ENCODE measurements around the gene CSAD.
"Not testable (repeated sequence)": the region's sequence is repeated elsewhere in the genome, so short reads cannot be mapped to it uniquely, and the experiment has no call there.

CSAD gene

GRCh38 chr12:53178803-53179202 lies 1.9 kb downstream of the CSAD start:
- DNase-seq (ENCODE audit: low spot score) = not testable (repeated sequence)

DNA sequence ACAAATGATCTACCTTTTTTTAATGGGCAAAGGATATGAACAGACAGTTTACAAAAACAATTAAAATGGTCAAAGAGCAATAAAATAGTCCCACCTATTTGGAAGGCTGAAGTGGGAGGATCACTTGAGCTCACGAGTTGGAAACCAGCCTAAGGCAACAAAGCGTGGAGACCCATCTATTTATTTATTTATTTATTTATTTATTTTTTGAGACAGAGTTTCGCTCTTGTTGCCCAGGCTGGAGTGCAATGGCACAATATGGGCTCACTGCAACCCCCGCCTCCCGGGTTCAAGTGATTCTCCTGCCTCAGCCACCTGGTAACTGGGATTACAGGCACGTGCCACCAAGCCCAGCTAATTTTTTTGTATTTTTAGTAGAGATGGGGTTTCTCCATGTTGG lies 3.3 kb downstream of the CSAD start:
- not testable (repeated sequence) for DNase-seq (ENCODE audit: low spot score)

DNA sequence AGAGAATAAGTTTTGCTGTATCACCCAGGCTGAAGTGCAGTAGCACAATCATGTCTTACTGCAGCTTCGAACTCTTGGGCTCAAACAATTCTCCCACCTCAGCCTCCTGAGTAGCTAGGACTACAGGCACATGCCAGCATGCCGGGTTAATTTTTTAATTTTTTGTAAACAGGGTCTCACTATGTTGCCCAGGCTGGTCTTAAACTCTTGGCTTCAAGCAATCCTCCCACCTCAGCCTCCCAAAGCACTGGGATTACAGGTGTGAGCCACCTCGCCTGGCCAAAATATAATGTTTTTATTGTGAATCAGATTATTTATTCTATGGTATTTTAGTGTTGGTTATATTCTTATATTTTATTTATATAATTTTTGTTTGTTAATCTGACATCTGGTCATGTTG lies 4.0 kb downstream of the CSAD start:
- no peak for DNase-seq (ENCODE audit: low spot score)

DNA sequence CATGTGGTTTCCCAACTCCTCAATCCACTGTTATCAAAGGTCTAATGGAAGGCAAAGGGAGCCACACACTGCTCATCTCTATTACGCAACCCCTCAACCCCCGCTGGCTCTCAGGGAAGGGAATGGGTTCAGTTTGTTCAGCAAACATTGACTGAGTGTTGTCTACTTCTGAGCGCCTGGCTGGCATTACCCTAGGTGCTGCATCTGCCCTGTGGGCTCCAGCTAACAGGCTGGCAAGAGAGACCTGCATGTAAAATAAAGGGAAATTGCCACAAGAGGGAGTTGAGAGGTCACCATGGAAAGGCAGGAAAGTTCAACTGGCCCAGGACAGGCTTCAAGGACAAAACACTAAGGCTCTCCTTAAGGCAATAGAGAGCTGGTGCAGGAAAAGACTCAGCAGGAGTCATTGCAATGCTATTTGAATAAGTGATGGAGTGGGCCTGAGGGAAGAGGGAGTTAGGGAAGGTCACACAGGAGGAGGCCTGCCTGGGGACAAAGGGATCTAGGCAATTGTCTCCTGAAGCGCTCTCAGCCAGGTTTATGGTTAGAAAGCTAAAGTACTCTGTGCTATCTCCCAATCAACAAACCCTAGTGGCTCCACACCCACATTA lies 5.7 kb downstream of the CSAD start:
- DNase-seq (ENCODE audit: low spot score) = no peak

DNA sequence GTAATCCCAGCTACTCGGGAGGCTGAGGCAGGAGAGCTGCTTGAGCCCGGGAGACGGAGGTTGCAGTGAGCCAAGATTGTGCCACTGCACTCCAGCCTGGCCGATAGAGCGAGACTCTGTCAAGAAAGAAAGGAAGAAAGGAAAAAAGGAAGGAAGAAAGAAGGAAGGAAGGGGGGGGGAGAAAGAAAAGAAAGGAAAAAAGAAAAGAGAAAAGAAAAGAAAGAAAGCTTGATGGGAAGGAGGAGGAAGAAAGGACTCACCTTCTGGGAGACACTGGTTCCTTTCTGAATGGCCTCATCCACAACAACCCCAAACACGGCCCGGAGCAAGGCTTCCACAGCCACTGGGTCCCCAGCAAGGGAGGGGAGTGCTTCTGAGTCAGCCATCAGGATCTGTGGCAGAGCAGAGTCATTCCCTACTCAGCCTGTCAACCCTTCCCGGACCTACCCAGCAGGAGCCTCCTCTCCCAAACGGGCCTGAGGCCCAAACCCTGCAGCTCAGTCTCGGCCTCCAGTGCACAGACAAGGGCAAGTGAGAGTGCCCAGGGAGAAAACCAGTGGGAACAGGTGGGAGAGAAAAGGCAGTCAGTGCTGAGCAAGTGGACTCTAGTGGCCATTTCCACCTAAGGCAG lies 7.5 kb downstream of the CSAD start:
- DNase-seq (ENCODE audit: low spot score) = no peak

GRCh38 chr12:53172352-53172751 lies 8.4 kb downstream of the CSAD start:
- no peak for DNase-seq (ENCODE audit: low spot score)

DNA sequence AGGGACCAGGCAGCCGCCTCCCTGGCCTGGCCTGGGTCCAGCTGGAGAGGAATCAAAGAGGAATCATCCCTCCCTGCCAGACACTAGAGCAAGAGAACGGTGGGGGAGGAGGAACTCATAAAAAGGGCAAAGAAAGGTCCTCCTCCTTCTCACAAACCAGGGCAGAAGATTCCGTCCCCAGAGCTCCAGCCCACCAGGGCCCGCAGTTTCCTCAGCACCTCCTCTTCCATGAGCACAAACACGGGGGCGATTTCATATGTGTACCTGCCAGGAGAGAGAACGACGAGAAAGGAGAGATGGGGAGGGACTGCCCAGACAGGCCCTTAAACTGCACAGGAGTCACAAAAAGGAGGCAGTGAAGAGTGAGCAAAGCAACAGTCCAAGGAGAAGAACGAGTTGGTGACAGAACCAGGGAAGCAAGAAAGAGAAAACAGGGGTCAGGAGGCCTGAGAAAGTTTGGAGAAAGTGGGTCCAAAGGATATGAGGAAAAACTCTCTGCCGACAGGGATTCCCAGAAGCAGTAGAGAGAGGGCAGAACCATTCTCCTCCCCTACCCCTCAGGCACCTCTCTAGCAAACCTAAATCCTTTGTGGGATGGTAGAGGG lies 8.9 kb downstream of the CSAD start:
- DNase-seq (ENCODE audit: low spot score) = no peak

GRCh38 chr12:53170876-53171724 lies 9.6 kb downstream of the CSAD start:
- DNase-seq (ENCODE audit: low spot score) = no peak

DNA sequence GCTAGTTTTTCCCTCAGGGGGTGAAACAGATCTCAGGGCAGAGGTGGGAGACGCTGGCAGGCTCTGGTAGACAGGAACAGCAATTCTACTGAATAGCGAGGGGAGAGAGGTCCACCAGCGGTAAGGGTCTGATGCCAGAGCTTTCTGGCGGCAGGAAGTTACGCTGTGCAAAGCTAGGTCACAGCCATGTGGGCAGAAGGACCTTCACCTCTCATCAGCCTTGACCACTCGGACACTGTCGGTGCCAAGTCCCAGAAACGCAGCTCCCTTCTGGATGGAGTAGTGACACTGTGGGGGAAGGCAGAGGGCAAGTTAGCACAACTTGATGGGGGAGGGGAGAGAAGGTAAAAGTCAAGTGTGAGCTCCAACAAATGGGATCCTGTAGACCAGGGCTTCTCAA lies 10.5 kb downstream of the CSAD start:
- no peak for DNase-seq (ENCODE audit: low spot score)

- DNase-seq (ENCODE audit: low spot score) = no peak
These were observed 11.1 kb downstream of the CSAD start for GRCh38 chr12:53169644-53170043.

- DNase-seq (ENCODE audit: low spot score) = no peak
These were observed 13.9 kb downstream of the CSAD start for GRCh38 chr12:53166837-53167236.

DNA sequence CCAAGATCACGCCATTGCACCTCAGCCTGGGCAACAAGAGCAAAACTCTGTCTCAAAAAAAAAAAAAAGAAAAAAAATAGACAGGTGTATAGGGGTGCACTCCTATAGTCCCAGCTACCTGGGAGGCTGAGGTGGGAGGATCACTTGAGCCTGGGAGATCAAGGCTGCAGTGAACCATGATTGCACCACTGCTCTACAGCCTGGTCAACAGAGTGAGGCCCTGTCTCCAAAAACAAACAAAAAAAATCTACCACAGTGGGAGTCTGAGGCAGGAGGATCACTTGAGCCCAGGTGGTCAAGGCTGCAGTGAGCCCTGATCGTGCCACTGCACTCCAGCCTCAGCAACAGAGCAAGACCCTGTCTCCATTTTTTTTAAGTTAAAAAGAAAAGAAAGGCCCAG lies 17.7 kb downstream of the CSAD start:
- not testable (repeated sequence) for DNase-seq (ENCODE audit: low spot score)

GRCh38 chr12:53161119-53161911 lies 19.4 kb downstream of the CSAD start:
- no peak for DNase-seq (ENCODE audit: low spot score)

GRCh38 chr12:53160673-53161072 lies 20.1 kb downstream of the CSAD start:
- no peak for DNase-seq (ENCODE audit: low spot score)

DNA sequence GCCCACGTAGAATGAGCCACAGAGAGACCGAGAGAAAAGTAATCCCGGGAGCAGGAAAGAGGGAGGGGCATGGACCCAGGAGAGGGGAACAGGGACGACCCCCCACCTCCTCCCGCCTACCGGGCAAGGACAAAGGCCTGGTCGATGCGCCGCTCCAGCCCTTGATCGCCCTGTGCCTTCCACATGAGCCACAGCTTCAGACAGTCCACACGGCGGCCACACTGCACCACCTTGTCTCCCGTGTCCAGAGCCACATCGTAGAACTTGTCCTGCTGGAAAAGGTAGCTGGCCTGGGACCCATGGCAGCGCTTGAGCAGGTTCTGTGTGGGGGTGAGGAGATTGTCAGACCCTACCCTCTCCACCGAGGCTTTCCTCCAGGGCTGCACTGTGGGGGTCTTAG lies 20.7 kb downstream of the CSAD start:
- no peak for DNase-seq (ENCODE audit: low spot score)

- peak; percentile 81 for DNase-seq (ENCODE audit: low spot score)
These were observed 21.4 kb downstream of the CSAD start for GRCh38 chr12:53159195-53159839.

- no peak for DNase-seq (ENCODE audit: low spot score)
These were observed 28.3 kb downstream of the CSAD start for GRCh38 chr12:53152390-53152789.

DNA sequence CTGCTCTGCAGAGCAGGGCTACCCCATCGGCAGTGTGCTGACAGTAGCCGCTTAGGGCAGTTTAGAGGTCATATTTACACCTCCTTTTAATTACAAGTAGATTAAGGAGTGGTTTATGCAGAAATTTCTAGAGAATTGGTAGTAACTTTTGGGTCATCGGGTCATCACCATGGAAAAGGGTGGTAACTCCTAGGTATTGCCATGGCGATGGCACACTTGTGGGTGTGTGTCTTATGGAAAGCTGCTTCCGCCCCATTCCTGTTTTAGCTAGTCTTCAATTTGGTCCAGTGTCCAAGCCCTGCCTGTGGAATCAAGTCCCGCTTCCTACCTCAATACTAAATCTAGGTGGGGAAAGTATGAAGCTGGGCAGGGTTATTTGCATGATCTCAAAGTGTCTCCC lies 29.7 kb downstream of the CSAD start:
- no peak for DNase-seq (ENCODE audit: low spot score)

DNA sequence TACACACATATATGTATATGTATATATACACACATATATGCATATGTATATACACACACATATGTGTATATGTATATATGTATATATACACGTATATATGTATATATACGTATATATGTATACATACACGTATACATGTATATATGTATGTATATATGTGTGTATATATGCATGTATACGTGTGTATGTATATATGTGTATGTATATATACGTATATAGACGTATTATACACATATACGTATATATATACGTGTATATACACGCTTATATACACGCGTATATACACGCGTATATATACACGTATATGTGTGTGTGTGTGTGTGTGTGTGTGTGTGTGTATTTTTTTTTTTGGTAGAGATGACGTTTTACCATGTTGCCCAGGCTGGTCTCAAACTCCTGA lies 33.1 kb downstream of the CSAD start:
- DNase-seq (ENCODE audit: low spot score) = no peak

GRCh38 chr12:53147181-53147580 lies 33.5 kb downstream of the CSAD start:
- DNase-seq (ENCODE audit: low spot score) = no peak
